Measurements from ENCODE around the gene ADCY2. TPM values are rescaled to one million over a fixed set of nuclear protein-coding genes. Genes with fewer than 3 reads are reported as not detected.

ADCY2 gene
- total RNA-seq, 1 donor from 2014 or later, result not detected

- no peaks in the 10 kb centered on the region for H3K27me3 Mint-ChIP-seq (ENCODE audit: low read depth)
- H3K27ac Mint-ChIP-seq, result no peak overlapping the region
- H3K36me3 Mint-ChIP-seq (ENCODE audit: low read depth), result no peaks in the 10 kb centered on the region
- H3K9me3 Mint-ChIP-seq, result no peaks in the 10 kb centered on the region
- no peak for DNase-seq (ENCODE audit: low spot score)
- H3K4me1 Mint-ChIP-seq (ENCODE audit: low read depth), result no peaks in the 10 kb centered on the region
- H3K4me3 Mint-ChIP-seq (ENCODE audit: low read depth), result no peak overlapping the region
- intact Hi-C loops (cut with micrococcal nuclease), result no loop called here
Measured at GRCh38 chr5:7501061-7501460, 105.1 kb downstream of the ADCY2 start.

- no peaks in the 10 kb centered on the region for H3K9me3 Mint-ChIP-seq
- DNase-seq (ENCODE audit: low spot score), result no peak
- no peaks in the 10 kb centered on the region for H3K27me3 Mint-ChIP-seq (ENCODE audit: low read depth)
- intact Hi-C loops (cut with micrococcal nuclease), result no loop called here
- H3K27ac Mint-ChIP-seq, result no peak overlapping the region
- H3K36me3 Mint-ChIP-seq (ENCODE audit: low read depth), result no peaks in the 10 kb centered on the region
- no peak overlapping the region for H3K4me3 Mint-ChIP-seq (ENCODE audit: low read depth)
- no peaks in the 10 kb centered on the region for H3K4me1 Mint-ChIP-seq (ENCODE audit: low read depth)
Measured at GRCh38 chr5:7503564-7503963, 107.6 kb downstream of the ADCY2 start.

DNA sequence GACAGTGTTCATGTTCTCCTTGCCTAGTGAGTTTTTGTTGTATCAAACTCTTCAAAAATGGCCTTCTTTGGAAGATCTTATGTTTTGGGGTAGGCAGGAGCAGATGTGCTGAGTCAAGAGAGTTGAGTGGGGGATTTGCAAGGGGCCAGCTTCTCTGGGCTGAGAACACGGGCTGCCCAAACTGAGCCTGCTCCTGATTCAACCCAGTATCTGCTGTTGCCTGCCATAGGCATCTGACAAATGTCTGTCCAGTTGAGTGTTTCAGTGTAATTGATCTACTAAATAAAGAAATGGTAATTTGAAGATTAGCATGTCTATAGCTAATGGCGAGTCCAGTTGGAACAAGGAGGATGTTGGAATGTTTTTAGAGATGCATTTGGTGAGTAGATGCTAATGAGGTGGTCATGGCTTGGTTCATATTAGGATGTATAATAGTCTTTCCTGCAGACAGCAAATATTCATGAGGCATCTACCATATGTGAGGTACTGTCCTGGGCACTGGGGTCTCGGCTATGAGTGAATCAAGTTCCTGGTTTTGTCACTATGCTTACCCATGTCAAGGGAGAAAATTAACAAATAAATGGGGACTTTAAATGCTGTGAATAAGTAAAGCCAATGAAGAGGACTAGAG is 119.5 kb downstream of the ADCY2 start:
- Mint-ChIP-seq H3K27ac (no peak overlapping the region), H3K36me3 (ENCODE audit: low read depth) (no peaks in the 10 kb centered on the region), H3K4me3 (ENCODE audit: low read depth) (no peak overlapping the region), H3K9me3 (no peaks in the 10 kb centered on the region), H3K4me1 (ENCODE audit: low read depth) (no peaks in the 10 kb centered on the region), H3K27me3 (ENCODE audit: low read depth) (no peaks in the 10 kb centered on the region)
- intact Hi-C loops (cut with micrococcal nuclease), result no loop called here
- no peak for DNase-seq (ENCODE audit: low spot score)

GRCh38 chr5:7516253-7516652 is 120.3 kb downstream of the ADCY2 start:
- Mint-ChIP-seq H3K27ac (no peak overlapping the region), H3K27me3 (ENCODE audit: low read depth) (no peaks in the 10 kb centered on the region), H3K9me3 (no peaks in the 10 kb centered on the region), H3K4me3 (ENCODE audit: low read depth) (no peak overlapping the region), H3K36me3 (ENCODE audit: low read depth) (no peaks in the 10 kb centered on the region), H3K4me1 (ENCODE audit: low read depth) (no peaks in the 10 kb centered on the region)
- intact Hi-C loops (cut with micrococcal nuclease), result no loop called here
- no peak for DNase-seq (ENCODE audit: low spot score)

GRCh38 chr5:7517006-7517405 is 121.1 kb downstream of the ADCY2 start:
- intact Hi-C loops (cut with micrococcal nuclease), result no loop called here
- no peak for DNase-seq (ENCODE audit: low spot score)
- Mint-ChIP-seq H3K27me3 (ENCODE audit: low read depth) (no peaks in the 10 kb centered on the region), H3K9me3 (no peaks in the 10 kb centered on the region), H3K4me3 (ENCODE audit: low read depth) (no peak overlapping the region), H3K36me3 (ENCODE audit: low read depth) (no peaks in the 10 kb centered on the region), H3K27ac (no peak overlapping the region), H3K4me1 (ENCODE audit: low read depth) (no peaks in the 10 kb centered on the region)

- no peak overlapping the region for H3K27ac Mint-ChIP-seq
- H3K9me3 Mint-ChIP-seq, result no peaks in the 10 kb centered on the region
- no peaks in the 10 kb centered on the region for H3K36me3 Mint-ChIP-seq (ENCODE audit: low read depth)
- no peak for DNase-seq (ENCODE audit: low spot score)
- no peaks in the 10 kb centered on the region for H3K27me3 Mint-ChIP-seq (ENCODE audit: low read depth)
- no peaks in the 10 kb centered on the region for H3K4me1 Mint-ChIP-seq (ENCODE audit: low read depth)
- intact Hi-C loops (cut with micrococcal nuclease), result no loop called here
- H3K4me3 Mint-ChIP-seq (ENCODE audit: low read depth), result no peak overlapping the region
Measured at GRCh38 chr5:7518947-7519560, 123.1 kb downstream of the ADCY2 start.

GRCh38 chr5:7519564-7519963 is 123.6 kb downstream of the ADCY2 start:
- intact Hi-C loops (cut with micrococcal nuclease), result no loop called here
- Mint-ChIP-seq H3K36me3 (ENCODE audit: low read depth) (no peaks in the 10 kb centered on the region), H3K27me3 (ENCODE audit: low read depth) (no peaks in the 10 kb centered on the region), H3K4me3 (ENCODE audit: low read depth) (no peak overlapping the region), H3K27ac (no peak overlapping the region), H3K9me3 (no peaks in the 10 kb centered on the region), H3K4me1 (ENCODE audit: low read depth) (no peaks in the 10 kb centered on the region)
- no peak for DNase-seq (ENCODE audit: low spot score)

- Mint-ChIP-seq H3K9me3 (peaks cover 3% of the 10 kb centered on the region), H3K4me1 (ENCODE audit: low read depth) (no peaks in the 10 kb centered on the region), H3K27me3 (ENCODE audit: low read depth) (no peaks in the 10 kb centered on the region), H3K27ac (no peak overlapping the region), H3K36me3 (ENCODE audit: low read depth) (no peaks in the 10 kb centered on the region), H3K4me3 (ENCODE audit: low read depth) (no peak overlapping the region)
- no peak for DNase-seq (ENCODE audit: low spot score)
- intact Hi-C loops (cut with micrococcal nuclease), result no loop called here
Measured at GRCh38 chr5:7529880-7530279, 133.9 kb downstream of the ADCY2 start.

GRCh38 chr5:7533941-7534340 is 138.0 kb downstream of the ADCY2 start:
- peaks cover 3% of the 10 kb centered on the region for H3K9me3 Mint-ChIP-seq
- H3K4me1 Mint-ChIP-seq (ENCODE audit: low read depth), result no peaks in the 10 kb centered on the region
- no peak overlapping the region for H3K4me3 Mint-ChIP-seq (ENCODE audit: low read depth)
- H3K27ac Mint-ChIP-seq, result no peak overlapping the region
- intact Hi-C loops (cut with micrococcal nuclease), result no loop called here
- no peak for DNase-seq (ENCODE audit: low spot score)
- no peaks in the 10 kb centered on the region for H3K27me3 Mint-ChIP-seq (ENCODE audit: low read depth)
- H3K36me3 Mint-ChIP-seq (ENCODE audit: low read depth), result no peaks in the 10 kb centered on the region

GRCh38 chr5:7534505-7534904 is 138.6 kb downstream of the ADCY2 start:
- intact Hi-C loops (cut with micrococcal nuclease), result no loop called here
- H3K27ac Mint-ChIP-seq, result no peak overlapping the region
- H3K27me3 Mint-ChIP-seq (ENCODE audit: low read depth), result no peaks in the 10 kb centered on the region
- H3K9me3 Mint-ChIP-seq, result peaks cover 3% of the 10 kb centered on the region
- H3K36me3 Mint-ChIP-seq (ENCODE audit: low read depth), result no peaks in the 10 kb centered on the region
- DNase-seq (ENCODE audit: low spot score), result no peak
- H3K4me1 Mint-ChIP-seq (ENCODE audit: low read depth), result no peaks in the 10 kb centered on the region
- no peak overlapping the region for H3K4me3 Mint-ChIP-seq (ENCODE audit: low read depth)

DNA sequence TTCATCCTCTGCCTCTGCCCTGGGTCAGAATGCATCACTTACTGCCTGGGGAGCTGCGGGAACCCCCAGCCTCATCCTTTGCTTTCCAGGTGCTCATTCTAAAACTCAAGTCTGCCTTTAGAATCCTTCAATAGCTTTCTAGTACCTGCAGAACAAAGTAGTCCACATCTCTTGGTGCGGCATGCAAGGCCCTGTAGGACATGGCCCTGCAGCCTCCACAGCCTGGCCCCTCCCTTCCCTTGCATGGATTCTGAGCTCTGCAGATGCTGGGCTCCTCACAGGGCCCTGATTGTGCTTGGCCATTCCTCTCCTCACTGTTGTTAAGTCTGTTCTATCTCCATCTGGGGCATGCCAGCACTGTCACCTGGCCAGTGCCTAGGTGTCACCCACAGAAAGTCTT is 141.6 kb downstream of the ADCY2 start:
- H3K9me3 Mint-ChIP-seq, result peaks cover 2% of the 10 kb centered on the region
- no peak overlapping the region for H3K27ac Mint-ChIP-seq
- no peaks in the 10 kb centered on the region for H3K4me1 Mint-ChIP-seq (ENCODE audit: low read depth)

DNA sequence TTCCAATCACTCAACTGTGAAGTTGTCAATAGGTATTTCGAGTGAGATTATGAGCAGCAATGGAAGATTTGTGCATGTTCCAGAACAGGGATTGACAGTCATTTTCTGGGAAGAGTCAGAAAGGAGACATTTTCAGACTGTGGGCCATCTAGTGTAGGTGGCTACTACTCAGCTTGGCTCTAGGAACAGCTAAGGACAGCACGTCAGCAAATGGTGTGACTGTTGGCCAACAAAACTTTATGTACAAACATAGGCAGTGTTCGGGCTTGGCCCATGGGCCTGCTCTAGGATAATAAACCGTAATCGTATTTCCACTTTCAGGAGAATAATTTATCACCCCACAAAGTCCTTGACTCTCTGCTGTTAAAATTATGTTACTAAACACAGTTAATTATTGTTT is 143.6 kb downstream of the ADCY2 start:
- no peaks in the 10 kb centered on the region for H3K4me1 Mint-ChIP-seq (ENCODE audit: low read depth)
- H3K36me3 Mint-ChIP-seq (ENCODE audit: low read depth), result no peaks in the 10 kb centered on the region
- H3K27ac Mint-ChIP-seq, result no peak overlapping the region
- intact Hi-C loops (cut with micrococcal nuclease), result no loop called here
- DNase-seq (ENCODE audit: low spot score), result no peak
- peaks cover 2% of the 10 kb centered on the region for H3K9me3 Mint-ChIP-seq
- H3K4me3 Mint-ChIP-seq (ENCODE audit: low read depth), result no peak overlapping the region
- no peaks in the 10 kb centered on the region for H3K27me3 Mint-ChIP-seq (ENCODE audit: low read depth)

More for the DNA sequence above, 141.6 kb downstream of the ADCY2 start:
- H3K36me3 Mint-ChIP-seq (ENCODE audit: low read depth), result no peaks in the 10 kb centered on the region
- H3K4me3 Mint-ChIP-seq (ENCODE audit: low read depth), result no peak overlapping the region
- intact Hi-C loops (cut with micrococcal nuclease), result no loop called here
- no peak for DNase-seq (ENCODE audit: low spot score)
- H3K27me3 Mint-ChIP-seq (ENCODE audit: low read depth), result no peaks in the 10 kb centered on the region

- Mint-ChIP-seq H3K4me3 (ENCODE audit: low read depth) (no peak overlapping the region), H3K36me3 (ENCODE audit: low read depth) (no peaks in the 10 kb centered on the region), H3K9me3 (peaks cover 2% of the 10 kb centered on the region), H3K4me1 (ENCODE audit: low read depth) (no peaks in the 10 kb centered on the region), H3K27ac (no peak overlapping the region), H3K27me3 (ENCODE audit: low read depth) (no peaks in the 10 kb centered on the region)
- intact Hi-C loops (cut with micrococcal nuclease), result no loop called here
- DNase-seq (ENCODE audit: low spot score), result no peak
Measured at GRCh38 chr5:7540736-7541485, 145.0 kb downstream of the ADCY2 start.

All from activated T-helper 2 cell treated with anti-CD3 and anti-CD28 coated beads, Interferon-gamma antibody, Interleukin-2, Interleukin-4, amounts not matched to agents 10 μg/mL and 5 μg/mL and 100 μg/mL, durations not matched to agents 14 hours and 24 hours and 36 hours (primary cell).